Measurements from ENCODE around the gene BAZ2B. TPM values are rescaled to one million over a fixed set of nuclear protein-coding genes. Genes with fewer than 3 reads are reported as not detected.

Gene BAZ2B
- 10 to 100 TPM; 53.1 to 64.1 TPM for total RNA-seq
- polyA plus RNA-seq (2013, experiment 1 of 2): 37.9 TPM
- polyA plus RNA-seq (2013, experiment 2 of 2): 42.3 TPM
- long read RNA-seq, experiment 1, partial matches to known transcripts: 0 of 5 reads
- long read RNA-seq, experiment 1, other reads (novel, unspliced or antisense): 5 of 5 reads
- long read RNA-seq, experiment 2, partial matches to known transcripts: 9 of 25 reads
- long read RNA-seq, experiment 2, other reads (novel, unspliced or antisense): 16 of 25 reads
- long read RNA-seq, experiment 3, full-length matches to known transcripts: 1 of 191 reads
- long read RNA-seq, experiment 3, partial matches to known transcripts: 106 of 191 reads
- long read RNA-seq, experiment 3, other reads (novel, unspliced or antisense): 84 of 191 reads
- long read RNA-seq, experiment 4, partial matches to known transcripts: 14 of 25 reads
- long read RNA-seq, experiment 4, other reads (novel, unspliced or antisense): 11 of 25 reads

GRCh38 chr2:159616286-159616701 lies at the start of gene BAZ2B:
Gene BAZ2B, minus strand, starts transcription at chr2:159616548. Its CDS starts 137,829 bp downstream, at chr2:159478719.
- TF ChIP-seq CTCF (conservative IDR thresholded peaks at IDR 0.05): no peak
- H3K27ac ChIP-seq (ENCODE audit: low read depth, low read length): peak within 1 kb of the TSS; percentile 98
- no peaks in the 10 kb centered on the region for H3K36me3 Mint-ChIP-seq (ENCODE audit: low read depth)
- H3K4me3 ChIP-seq (ENCODE audit: low read length): peak within 1 kb of the TSS; percentile 93
- no peaks in the 10 kb centered on the region for H3K9me3 Mint-ChIP-seq
- H3K4me1 Mint-ChIP-seq: peaks cover 35% of the 10 kb centered on the region
- H3K36me3 ChIP-seq (ENCODE audit: control insufficient read depth, insufficient read depth, low read length): no peaks in the 10 kb centered on the region
- peak within 1 kb of the TSS; percentile 98 for H3K9ac ChIP-seq (ENCODE audit: extremely low read depth, low read length, poor library complexity, severe bottlenecking)
- H3K4me1 ChIP-seq (ENCODE audit: control insufficient read depth, insufficient read depth, low read length): no peaks in the 10 kb centered on the region
- peak within 1 kb of the TSS; percentile 99 for H3K27ac Mint-ChIP-seq
- peak; percentile 65 for DNase-seq
- no peaks in the 10 kb centered on the region for H3K9me3 ChIP-seq (ENCODE audit: control insufficient read depth, low read length)
- WGBS, 2 experiments (ENCODE audit: insufficient coverage in 1 of 2, insufficient read length in 1 of 2): 0% methylated on average over 6 of the region's 6 CpGs; no CpG with 5 or more reads in 1 of the 2 experiments
- no peaks in the 10 kb centered on the region for H3K27me3 Mint-ChIP-seq (ENCODE audit: insufficient read depth)
- H3K27me3 ChIP-seq (ENCODE audit: control insufficient read depth, insufficient read depth, low read length, poor library complexity, severe bottlenecking): no peaks in the 10 kb centered on the region
- H3K4me3 Mint-ChIP-seq: peak within 1 kb of the TSS; percentile 90

DNA sequence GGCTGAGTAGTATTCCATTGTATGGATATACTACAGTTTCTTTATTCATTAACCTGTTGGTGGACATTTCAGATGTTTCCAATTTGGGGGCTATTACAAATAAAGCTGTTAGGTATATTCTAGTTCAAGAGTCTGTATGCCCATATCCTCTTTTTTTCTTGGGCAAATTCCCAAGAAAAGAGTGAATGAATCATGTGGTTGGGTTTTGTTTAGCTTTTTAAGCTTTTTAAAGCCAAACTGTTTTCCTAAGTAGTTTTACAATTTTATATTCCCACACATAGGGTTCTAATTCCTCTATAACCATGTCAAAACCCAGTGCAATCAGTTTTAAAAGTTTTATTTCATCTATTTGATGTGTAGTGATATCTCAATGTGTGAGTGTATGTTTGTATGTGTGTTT lies 44.9 kb upstream of the BAZ2B start:
- Mint-ChIP-seq H3K27ac (no peak overlapping the region), H3K9me3 (peaks cover 4% of the 10 kb centered on the region), H3K4me1 (no peaks in the 10 kb centered on the region), H3K36me3 (ENCODE audit: low read depth) (no peaks in the 10 kb centered on the region), H3K4me3 (no peak overlapping the region), H3K27me3 (ENCODE audit: insufficient read depth) (no peaks in the 10 kb centered on the region)
- Histone ChIP-seq H3K27ac (ENCODE audit: low read depth, low read length) (no peak overlapping the region), H3K9ac (ENCODE audit: extremely low read depth, low read length, poor library complexity, severe bottlenecking) (no peak overlapping the region), H3K27me3 (ENCODE audit: control insufficient read depth, insufficient read depth, low read length, poor library complexity, severe bottlenecking) (no peaks in the 10 kb centered on the region), H3K36me3 (ENCODE audit: control insufficient read depth, insufficient read depth, low read length) (no peaks in the 10 kb centered on the region), H3K4me1 (ENCODE audit: control insufficient read depth, insufficient read depth, low read length) (no peaks in the 10 kb centered on the region), H3K4me3 (ENCODE audit: low read length) (no peak overlapping the region), H3K9me3 (ENCODE audit: control insufficient read depth, low read length) (no peaks in the 10 kb centered on the region)
- DNase-seq: no peak
- TF ChIP-seq CTCF (conservative IDR thresholded peaks at IDR 0.05): no peak

GRCh38 chr2:159658881-159659873 lies 42.8 kb upstream of the BAZ2B start:
- no peak for DNase-seq
- H3K9me3 ChIP-seq (ENCODE audit: control insufficient read depth, low read length): peaks cover 6% of the 10 kb centered on the region
- Mint-ChIP-seq H3K9me3 (no peaks in the 10 kb centered on the region), H3K27ac (no peak overlapping the region), H3K27me3 (ENCODE audit: insufficient read depth) (no peaks in the 10 kb centered on the region), H3K4me1 (no peaks in the 10 kb centered on the region), H3K36me3 (ENCODE audit: low read depth) (no peaks in the 10 kb centered on the region), H3K4me3 (no peak overlapping the region)
- no peaks in the 10 kb centered on the region for H3K36me3 ChIP-seq (ENCODE audit: control insufficient read depth, insufficient read depth, low read length)
- no peak overlapping the region for H3K27ac ChIP-seq (ENCODE audit: low read depth, low read length)
- WGBS, 2 experiments (ENCODE audit: insufficient coverage in 1 of 2, insufficient read length in 1 of 2): 92% methylated on average over 4 to 6 of the region's 6 CpGs
- H3K4me3 ChIP-seq (ENCODE audit: low read length): no peak overlapping the region
- H3K4me1 ChIP-seq (ENCODE audit: control insufficient read depth, insufficient read depth, low read length): no peaks in the 10 kb centered on the region
- no peak overlapping the region for H3K9ac ChIP-seq (ENCODE audit: extremely low read depth, low read length, poor library complexity, severe bottlenecking)
- H3K27me3 ChIP-seq (ENCODE audit: control insufficient read depth, insufficient read depth, low read length, poor library complexity, severe bottlenecking): no peaks in the 10 kb centered on the region
- TF ChIP-seq CTCF (conservative IDR thresholded peaks at IDR 0.05): no peak
